ENCODE results near the gene METTL25B.

GRCh38 chr1:156709031-156709430 lies 19.2 kb upstream of the METTL25B start:
- TF ChIP-seq CTCF (IDR thresholded peaks at IDR 0.05) (no peak), POLR2A (IDR thresholded peaks at IDR 0.05) (no peak)
